OCI-LY3 (cell line): ENCODE results near the gene RAB13.

Source experiments
- H2AFZ ChIP-seq: fragments of 200-600, 300-600 bp; shearing (Covaris generic); 2 replicates; pipeline ENCODE4 v1.6.0; 2014; ENCODE audit warnings: antibody characterized with exemption, low read depth, low read length
- H3K27ac ChIP-seq: fragments of 200-600, 300-600 bp; sonication (generic); 2 replicates; pipeline ENCODE4 v1.5.1; 2014; ENCODE audit warnings: mild to moderate bottlenecking, low read length, moderate library complexity, mixed read lengths
- H3K27me3 ChIP-seq: fragments of 200-600, 300-600 bp; sonication (generic); 2 replicates; pipeline ENCODE4 v1.6.1; 2014; ENCODE audit warnings: low read depth, low read length, mixed read lengths
- H3K36me3 ChIP-seq: fragments of 200-600, 300-600 bp; sonication (generic); replicated peaks from 2 replicates; pipeline ENCODE3; 2014; ENCODE audit warnings: low read depth, low read length, mixed read lengths
- H3K4me1 ChIP-seq: fragments of 300-600, 200-600 bp; sonication (generic); 2 replicates; pipeline ENCODE4 v1.6.1; 2014; ENCODE audit warnings: low read length, mixed read lengths
- H3K4me2 ChIP-seq: fragments of 200-600, 300-600 bp; sonication (generic); 2 replicates; pipeline ENCODE4 v1.6.1; 2014; ENCODE audit warnings: low read length, mixed read lengths
- H3K4me3 ChIP-seq: fragments of 300-600, 200-600 bp; sonication (generic); 2 replicates; pipeline ENCODE4 v1.5.1; 2014; ENCODE audit warnings: antibody characterized with exemption, mild to moderate bottlenecking, low read length, moderate library complexity
- H3K79me2 ChIP-seq: fragments of 300-600, 200-600 bp; shearing (Covaris generic); 2 replicates; pipeline ENCODE4 v1.6.1; 2014; ENCODE audit warnings: mild to moderate bottlenecking, low read length, mixed read lengths
- H3K9ac ChIP-seq: fragments of 300-600, 200-600 bp; shearing (Covaris generic); 2 replicates; pipeline ENCODE4 v1.6.0; 2014; ENCODE audit warnings: mild to moderate bottlenecking, low read length, moderate library complexity
- H3K9me3 ChIP-seq: fragments of 200-600, 300-600 bp; shearing (Covaris generic); 2 replicates; pipeline ENCODE4 v1.6.1; 2014; ENCODE audit warnings: low read length, mixed read lengths; ENCODE audit not compliant: insufficient read depth
- H4K20me1 ChIP-seq: fragments of 200-600, 300-600 bp; sonication (generic); 2 replicates; pipeline ENCODE4 v1.6.1; 2016; ENCODE audit warnings: low read length, mixed read lengths; ENCODE audit not compliant: insufficient read depth
- EZH2phosphoT487 ChIP-seq: fragments of 200-600 bp; shearing (Covaris generic); IDR thresholded peaks from 2 replicates; pipeline ENCODE4 v1.6.1; 2018; ENCODE audit warnings: antibody characterized with exemption, mixed run types, low read depth
- TF ChIP-seq, protein P1 (sequence below): fragments of 200-600, 300-600 bp; sonication (generic); IDR thresholded peaks from 2 replicates; pipeline ENCODE4 v1.5.1; 2014; ENCODE audit warnings: antibody characterized with exemption, low read length, low read depth

Gene RAB13

DNA sequence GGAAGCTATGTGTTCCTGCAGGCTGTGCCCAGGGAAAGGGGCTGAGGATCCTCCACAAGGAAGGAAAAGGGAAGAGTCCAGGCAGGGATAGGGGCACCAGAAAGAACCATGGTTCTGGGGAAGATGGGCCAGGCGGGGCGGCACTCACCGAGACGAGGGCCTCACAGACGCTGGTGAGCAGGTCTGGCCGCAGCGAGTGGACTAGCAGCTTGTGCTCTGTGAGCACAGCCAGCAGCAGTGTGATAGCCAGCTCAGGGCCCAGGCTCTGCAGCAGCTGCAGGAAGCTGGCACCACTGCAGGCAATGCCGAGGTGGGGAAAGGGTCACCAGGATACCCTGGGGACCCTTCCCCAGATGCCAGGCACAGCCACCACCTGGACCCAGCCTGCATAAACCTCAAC, 45.4 kb downstream of the RAB13 start:
- H3K27ac ChIP-seq, result no peak overlapping the region
- no peak overlapping the region for H3K9ac ChIP-seq
- TF ChIP-seq, protein P1, sequence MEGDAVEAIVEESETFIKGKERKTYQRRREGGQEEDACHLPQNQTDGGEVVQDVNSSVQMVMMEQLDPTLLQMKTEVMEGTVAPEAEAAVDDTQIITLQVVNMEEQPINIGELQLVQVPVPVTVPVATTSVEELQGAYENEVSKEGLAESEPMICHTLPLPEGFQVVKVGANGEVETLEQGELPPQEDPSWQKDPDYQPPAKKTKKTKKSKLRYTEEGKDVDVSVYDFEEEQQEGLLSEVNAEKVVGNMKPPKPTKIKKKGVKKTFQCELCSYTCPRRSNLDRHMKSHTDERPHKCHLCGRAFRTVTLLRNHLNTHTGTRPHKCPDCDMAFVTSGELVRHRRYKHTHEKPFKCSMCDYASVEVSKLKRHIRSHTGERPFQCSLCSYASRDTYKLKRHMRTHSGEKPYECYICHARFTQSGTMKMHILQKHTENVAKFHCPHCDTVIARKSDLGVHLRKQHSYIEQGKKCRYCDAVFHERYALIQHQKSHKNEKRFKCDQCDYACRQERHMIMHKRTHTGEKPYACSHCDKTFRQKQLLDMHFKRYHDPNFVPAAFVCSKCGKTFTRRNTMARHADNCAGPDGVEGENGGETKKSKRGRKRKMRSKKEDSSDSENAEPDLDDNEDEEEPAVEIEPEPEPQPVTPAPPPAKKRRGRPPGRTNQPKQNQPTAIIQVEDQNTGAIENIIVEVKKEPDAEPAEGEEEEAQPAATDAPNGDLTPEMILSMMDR, result no peak
- TF ChIP-seq EZH2phosphoT487, result no peak
- no peak overlapping the region for H3K4me2 ChIP-seq
- H3K4me3 ChIP-seq, result no peak overlapping the region
- no peaks in the 10 kb centered on the region for H4K20me1 ChIP-seq
- H3K79me2 ChIP-seq, result peaks cover 32% of the 10 kb centered on the region
- no peaks in the 10 kb centered on the region for H3K9me3 ChIP-seq
- H3K36me3 ChIP-seq, result peaks cover 76% of the 10 kb centered on the region
- peaks cover 18% of the 10 kb centered on the region for H3K4me1 ChIP-seq
- H3K27me3 ChIP-seq, result no peaks in the 10 kb centered on the region
- no peak overlapping the region for H2AFZ ChIP-seq

DNA sequence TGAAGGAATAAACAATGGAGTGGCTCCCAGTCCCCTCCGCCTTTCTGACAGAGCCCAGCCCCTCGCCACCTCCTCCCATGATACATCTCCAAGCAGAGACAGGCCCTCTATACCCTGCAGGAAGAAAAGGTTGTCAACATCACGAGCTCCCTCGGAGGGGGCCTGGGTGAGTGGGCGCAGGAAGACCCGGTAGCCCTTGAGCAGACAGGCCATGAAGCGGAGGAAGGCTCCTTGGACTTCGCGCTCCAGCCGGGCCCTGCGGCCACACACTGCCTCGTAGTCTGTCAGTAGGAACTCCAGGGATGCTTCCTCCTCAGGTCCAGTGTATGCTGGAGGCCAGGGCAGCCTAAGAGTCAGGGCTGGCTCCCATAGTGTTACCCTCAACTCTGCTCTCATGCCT, 46.7 kb downstream of the RAB13 start:
- TF ChIP-seq, protein P1, result no peak
- no peak for TF ChIP-seq EZH2phosphoT487
- Histone ChIP-seq H4K20me1 (no peaks in the 10 kb centered on the region; the same call in 1 of the 2 replicates), H3K4me2 (no peak overlapping the region), H3K9me3 (no peaks in the 10 kb centered on the region), H3K36me3 (peaks cover 83% of the 10 kb centered on the region), H3K79me2 (peaks cover 20% of the 10 kb centered on the region), H3K27me3 (no peaks in the 10 kb centered on the region), H3K4me1 (peaks cover 7% of the 10 kb centered on the region), H3K9ac (no peak overlapping the region), H3K27ac (no peak overlapping the region), H3K4me3 (no peak overlapping the region), H2AFZ (no peak overlapping the region)

DNA sequence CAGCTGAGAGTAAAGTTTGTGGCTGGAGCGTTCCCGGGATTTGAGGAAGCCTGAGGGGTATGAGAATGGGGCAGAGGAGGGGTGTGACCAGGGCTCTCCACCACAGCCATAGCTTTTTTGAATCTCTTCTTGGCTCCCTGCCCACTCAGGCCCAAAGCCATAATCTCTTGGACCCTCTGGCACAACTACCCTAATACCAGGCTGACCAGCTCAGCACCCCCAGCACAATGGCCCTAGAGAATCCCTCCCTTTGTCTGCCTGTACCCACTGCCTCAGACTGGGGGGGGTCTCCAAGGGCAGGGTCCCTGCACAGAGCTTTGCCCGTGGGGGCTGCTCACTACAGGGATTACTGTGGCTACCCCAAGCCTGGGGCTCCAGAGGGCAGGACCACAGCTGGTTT, 47.1 kb downstream of the RAB13 start:
- Histone ChIP-seq H2AFZ (no peak overlapping the region), H3K4me2 (no peak overlapping the region), H3K27me3 (no peaks in the 10 kb centered on the region), H4K20me1 (no peaks in the 10 kb centered on the region; the same call in 1 of the 2 replicates), H3K27ac (no peak overlapping the region), H3K79me2 (peaks cover 15% of the 10 kb centered on the region), H3K36me3 (peaks cover 82% of the 10 kb centered on the region), H3K9ac (no peak overlapping the region), H3K4me3 (no peak overlapping the region), H3K4me1 (peaks cover 3% of the 10 kb centered on the region), H3K9me3 (no peaks in the 10 kb centered on the region)
- TF ChIP-seq, protein P1, result no peak
- TF ChIP-seq EZH2phosphoT487, result no peak

DNA sequence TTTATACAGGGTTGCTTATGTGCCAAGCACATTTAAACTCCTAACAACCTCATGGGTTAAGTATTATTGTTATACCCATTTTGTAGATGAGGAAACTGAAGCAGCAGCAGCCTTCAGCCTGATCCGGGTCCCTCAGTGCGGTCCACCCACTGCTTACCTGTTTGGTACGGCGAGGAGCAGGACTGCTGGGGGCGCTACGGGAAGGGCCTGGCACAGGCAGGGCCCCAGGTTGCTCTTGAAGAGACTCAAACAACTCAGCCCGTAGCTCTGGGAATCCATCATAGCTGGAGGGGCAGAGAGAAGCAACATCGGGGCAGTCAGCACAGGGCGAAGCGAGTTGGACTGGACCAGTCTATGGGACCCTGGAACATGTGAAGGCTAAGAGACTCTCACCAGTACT, 48.8 kb downstream of the RAB13 start:
- Histone ChIP-seq H3K4me2 (no peak overlapping the region), H3K36me3 (peaks cover 85% of the 10 kb centered on the region)

More for the DNA sequence above, 48.8 kb downstream of the RAB13 start:
- TF ChIP-seq EZH2phosphoT487, result no peak
- TF ChIP-seq, protein P1, result no peak
- no peak overlapping the region for H3K27ac ChIP-seq
- H4K20me1 ChIP-seq, result no peaks in the 10 kb centered on the region; the same call in 1 of the 2 replicates
- H3K4me1 ChIP-seq, result no peaks in the 10 kb centered on the region
- H3K4me3 ChIP-seq, result no peak overlapping the region
- H2AFZ ChIP-seq, result no peak overlapping the region
- no peaks in the 10 kb centered on the region for H3K9me3 ChIP-seq
- no peak overlapping the region for H3K9ac ChIP-seq
- peaks cover under 1% of the 10 kb centered on the region; the same call in 1 of the 2 replicates for H3K79me2 ChIP-seq
- H3K27me3 ChIP-seq, result no peaks in the 10 kb centered on the region
